Measurements from ENCODE around the gene PTGER3. TPM values are rescaled to one million over a fixed set of nuclear protein-coding genes. Genes with fewer than 3 reads are reported as not detected.

The PTGER3 gene
- total and polyA plus RNA-seq, 2 of the 4 experiments (the other 2 are of a cell fraction) = not detected

DNA sequence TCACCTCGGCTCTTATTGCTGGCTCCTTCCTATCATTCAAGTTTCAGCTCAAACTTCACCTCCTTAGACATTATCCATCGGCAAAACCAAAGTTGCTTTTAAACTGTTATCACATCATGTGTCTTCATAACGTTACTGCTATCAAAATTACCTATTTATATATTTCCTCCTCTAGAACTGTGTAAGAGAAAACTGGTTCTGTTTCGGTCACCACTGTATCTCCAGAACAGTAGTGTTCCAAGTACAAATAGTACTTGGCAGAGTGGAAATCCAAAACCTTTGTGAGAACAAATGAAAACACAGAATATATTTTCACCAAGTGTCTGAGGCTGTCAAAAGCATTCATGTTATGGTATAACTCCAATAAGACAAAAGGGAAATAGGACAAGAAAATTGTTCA lies 24.1 kb upstream of the PTGER3 start:
- ChIA-PET POLR2A (ENCODE audit: unreplicated experiment) (no interaction called here), CTCF (interaction anchor here (1.6 kb wide), 1 partner anchor 543 kb away, joined by 3 read pairs; no protein-coding TSS in a partner anchor)
- H2BK15ac ChIP-seq (ENCODE audit: low read depth, low read length) = no peak overlapping the region
- no peak for ATAC-seq (ENCODE audit: low read depth)
- H3K9me1 ChIP-seq (ENCODE audit: insufficient read depth, low read length) = no peaks in the 10 kb centered on the region; the same call in 1 of the 2 replicates
- peaks cover 26 to 35% of the 10 kb centered on the region in 2 experiments for H3K79me1 ChIP-seq (ENCODE audit: low read depth in 1 of 2, low read length in 2 of 2)
- H3K56ac ChIP-seq (ENCODE audit: extremely low read depth, insufficient read depth, low read length) = no peak overlapping the region
- no TSS peak for BruUV-seq (replicated peaks)
- no peak overlapping the region for H3K18ac ChIP-seq (ENCODE audit: low read depth, low read length)
- no peak overlapping the region for H4K5ac ChIP-seq (ENCODE audit: low read depth, low read length)
- no peak overlapping the region for H3K4me2 ChIP-seq (ENCODE audit: low read depth, low read length)
- intact Hi-C loops (cut with micrococcal nuclease) = no loop called here
- H4K8ac ChIP-seq (ENCODE audit: low read depth in 2 of 2, low read length in 2 of 2) = no peak overlapping the region
- no peak overlapping the region for H3K23ac ChIP-seq (ENCODE audit: low read depth, low read length)
- H4K20me1 ChIP-seq (ENCODE audit: insufficient read depth, low read length) = peaks cover 9% of the 10 kb centered on the region; the same call in 1 of the 2 replicates
- H3K27me3 ChIP-seq (ENCODE audit: control insufficient read depth, insufficient read depth, low read length) = no peaks in the 10 kb centered on the region
- H2BK120ac ChIP-seq (ENCODE audit: low read depth, low read length) = no peak overlapping the region
- H3K4ac ChIP-seq (ENCODE audit: low read depth, low read length) = no peak overlapping the region
- DNase-seq = no peak
- H3K9me3 ChIP-seq (ENCODE audit: control insufficient read depth, insufficient read depth, low read length) = no peaks in the 10 kb centered on the region
- no peak overlapping the region for H3K4me3 ChIP-seq (ENCODE audit: insufficient read depth, low read depth, low read length)
- H3K4me1 ChIP-seq (ENCODE audit: control insufficient read depth, insufficient read depth, low read length) = no peaks in the 10 kb centered on the region
- H4K91ac ChIP-seq (ENCODE audit: insufficient read depth, low read depth, low read length) = no peak overlapping the region
- TF ChIP-seq, protein P1, sequence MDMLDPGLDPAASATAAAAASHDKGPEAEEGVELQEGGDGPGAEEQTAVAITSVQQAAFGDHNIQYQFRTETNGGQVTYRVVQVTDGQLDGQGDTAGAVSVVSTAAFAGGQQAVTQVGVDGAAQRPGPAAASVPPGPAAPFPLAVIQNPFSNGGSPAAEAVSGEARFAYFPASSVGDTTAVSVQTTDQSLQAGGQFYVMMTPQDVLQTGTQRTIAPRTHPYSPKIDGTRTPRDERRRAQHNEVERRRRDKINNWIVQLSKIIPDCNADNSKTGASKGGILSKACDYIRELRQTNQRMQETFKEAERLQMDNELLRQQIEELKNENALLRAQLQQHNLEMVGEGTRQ (IDR thresholded peaks at IDR 0.05; ENCODE audit: low read depth, low read length) = no peak
- TF ChIP-seq MAZ (IDR thresholded peaks at IDR 0.05; ENCODE audit: borderline replicate concordance, low read depth, low read length) (no peak), FOS (IDR thresholded peaks at IDR 0.05; ENCODE audit: low read depth, low read length) (no peak), NFE2L2 (IDR thresholded peaks at IDR 0.05; ENCODE audit: low read depth, low read length) (no peak), BHLHE40 (IDR thresholded peaks at IDR 0.05; ENCODE audit: low read depth, low read length) (no peak), CHD1 (IDR thresholded peaks at IDR 0.05; ENCODE audit: low read depth, low read length) (no peak), RAD21 (IDR thresholded peaks at IDR 0.05; ENCODE audit: low read length) (no peak)
- TF ChIP-seq, protein P2, sequence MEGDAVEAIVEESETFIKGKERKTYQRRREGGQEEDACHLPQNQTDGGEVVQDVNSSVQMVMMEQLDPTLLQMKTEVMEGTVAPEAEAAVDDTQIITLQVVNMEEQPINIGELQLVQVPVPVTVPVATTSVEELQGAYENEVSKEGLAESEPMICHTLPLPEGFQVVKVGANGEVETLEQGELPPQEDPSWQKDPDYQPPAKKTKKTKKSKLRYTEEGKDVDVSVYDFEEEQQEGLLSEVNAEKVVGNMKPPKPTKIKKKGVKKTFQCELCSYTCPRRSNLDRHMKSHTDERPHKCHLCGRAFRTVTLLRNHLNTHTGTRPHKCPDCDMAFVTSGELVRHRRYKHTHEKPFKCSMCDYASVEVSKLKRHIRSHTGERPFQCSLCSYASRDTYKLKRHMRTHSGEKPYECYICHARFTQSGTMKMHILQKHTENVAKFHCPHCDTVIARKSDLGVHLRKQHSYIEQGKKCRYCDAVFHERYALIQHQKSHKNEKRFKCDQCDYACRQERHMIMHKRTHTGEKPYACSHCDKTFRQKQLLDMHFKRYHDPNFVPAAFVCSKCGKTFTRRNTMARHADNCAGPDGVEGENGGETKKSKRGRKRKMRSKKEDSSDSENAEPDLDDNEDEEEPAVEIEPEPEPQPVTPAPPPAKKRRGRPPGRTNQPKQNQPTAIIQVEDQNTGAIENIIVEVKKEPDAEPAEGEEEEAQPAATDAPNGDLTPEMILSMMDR (conservative IDR thresholded peaks at IDR 0.05; ENCODE audit: low read depth, low read length) = no peak
- TF ChIP-seq, protein P3, sequence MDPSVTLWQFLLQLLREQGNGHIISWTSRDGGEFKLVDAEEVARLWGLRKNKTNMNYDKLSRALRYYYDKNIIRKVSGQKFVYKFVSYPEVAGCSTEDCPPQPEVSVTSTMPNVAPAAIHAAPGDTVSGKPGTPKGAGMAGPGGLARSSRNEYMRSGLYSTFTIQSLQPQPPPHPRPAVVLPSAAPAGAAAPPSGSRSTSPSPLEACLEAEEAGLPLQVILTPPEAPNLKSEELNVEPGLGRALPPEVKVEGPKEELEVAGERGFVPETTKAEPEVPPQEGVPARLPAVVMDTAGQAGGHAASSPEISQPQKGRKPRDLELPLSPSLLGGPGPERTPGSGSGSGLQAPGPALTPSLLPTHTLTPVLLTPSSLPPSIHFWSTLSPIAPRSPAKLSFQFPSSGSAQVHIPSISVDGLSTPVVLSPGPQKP (IDR thresholded peaks at IDR 0.05; ENCODE audit: borderline replicate concordance, low read depth, low read length) = no peak
- 100% methylated on average over 1 of the region's 4 CpGs; no CpG with 5 or more reads in 1 of the 2 experiments for WGBS, 2 experiments (ENCODE audit: extremely low coverage in 2 of 2, insufficient read length in 1 of 2)
- H3K9ac ChIP-seq (ENCODE audit: low read depth, low read length) = no peak overlapping the region
- no peak overlapping the region for H3K27ac ChIP-seq (ENCODE audit: insufficient read depth, low read length)
- no peak overlapping the region for H2BK20ac ChIP-seq (ENCODE audit: low read depth, low read length)
- H2AK9ac ChIP-seq (replicated peaks; ENCODE audit: low read depth, low read length, poor library complexity) = no peak overlapping the region
- dilution Hi-C loops (cut with HindIII; ENCODE audit: low sequenced_read_pairs, unreplicated experiment) = no loop called here
- H2BK5ac ChIP-seq (ENCODE audit: low read depth, low read length, poor library complexity, severe bottlenecking) = no peak overlapping the region
- H3K36me3 ChIP-seq (ENCODE audit: control insufficient read depth, insufficient read depth, low read length) = peaks cover 38% of the 10 kb centered on the region
- no peak overlapping the region for H2AK5ac ChIP-seq (ENCODE audit: low read depth, low read length)
- in situ Hi-C loops (cut with MboI; ENCODE audit: low sequenced_read_pairs) = no loop called here
- no peak overlapping the region for H3K14ac ChIP-seq (replicated peaks; ENCODE audit: low read depth, low read length)
- H2AFZ ChIP-seq (replicated peaks; ENCODE audit: low read length, poor library complexity) = no peak overlapping the region
